Left cardiac atrium (tissue), 4 donors: ENCODE data around the gene PATL2. TPM values are rescaled to one million over a fixed set of nuclear protein-coding genes. Genes with fewer than 3 reads are reported as not detected.
"Not testable (repeated sequence)": the region's sequence is repeated elsewhere in the genome, so short reads cannot be mapped to it uniquely, and the experiment has no call there.

Source experiments
- ATAC-seq, 2 donors: fragments of 200-7000 bp; cut with Tn5 transposase; one replicate each; pipeline ENCODE4 v1.9.1; 2020; ENCODE audit warnings: mild to moderate bottlenecking in 2 of 2, moderate library complexity in 2 of 2
- DNase-seq: peaks from one replicate; pipeline ENCODE4 v3.0.0-alpha.2; 2020
- intact Hi-C, 2 donors: fragments of 100-400 bp; cut with DNase I; formaldehyde crosslinking; loops; one replicate each; pipeline versions ENCODE4 v1.14.1 to v1.15.1; 2022 to 2023
- total RNA-seq, 2 donors: library from RNA; stranded (reverse); fragmentation: NEBNext Ultra II Directional; extraction: Animal tissue kit (Norgen Biotek cat#: 25700); gene quantifications; one replicate each; pipeline ENCODE4 v1.2.1, GENCODE V29; 2021
- donor health status: DM: no; HTN: yes; CAD: no.
- donor health status: DM: no; HTN: yes; CAD: no; lungs with severe emphysema.
- donor health status: DM: yes; HTN: yes; CAD: no.
- donor health status: Dilated cardiomyopathy.

PATL2 gene
- total RNA-seq, 2 donors from 2014 or later: 4.8 to 6.8 TPM

- no peak for DNase-seq
- ATAC-seq: no peak
- intact Hi-C loops: no loop called here
Measured at GRCh38 chr15:44722011-44722410, 10.9 kb upstream of the PATL2 start.

DNA sequence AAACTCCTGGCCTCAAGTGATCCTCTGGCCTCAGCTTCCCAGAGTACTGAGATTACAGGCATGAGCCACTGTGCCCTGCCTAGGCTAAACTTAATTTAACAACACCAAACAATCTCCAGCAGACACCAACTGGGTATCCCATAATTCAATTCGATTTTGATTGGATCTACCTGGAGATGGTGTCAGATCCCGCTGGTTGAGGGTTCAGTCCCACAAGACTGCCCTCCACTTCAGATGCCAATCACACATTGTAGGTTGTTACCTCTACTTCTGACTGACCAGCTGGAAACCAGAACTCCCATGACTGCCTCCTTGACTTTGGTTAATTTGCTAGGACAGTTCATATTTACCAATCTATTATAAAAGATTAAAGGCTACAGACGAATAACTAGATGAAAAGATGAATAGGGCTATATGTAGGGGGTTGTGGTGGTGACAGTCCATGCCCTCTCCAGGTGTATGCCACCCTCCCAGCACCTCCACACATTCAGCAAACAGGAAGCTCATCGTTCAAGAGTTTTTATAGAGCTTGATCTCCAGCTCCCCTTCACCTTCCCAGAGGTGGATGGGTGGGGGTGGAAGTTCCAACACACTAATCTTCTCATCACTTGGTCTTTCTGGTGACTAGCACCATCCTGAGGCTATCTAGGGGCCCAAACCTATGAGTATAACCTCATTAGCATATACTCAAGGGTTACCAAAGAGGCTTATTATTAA lies 9.5 kb upstream of the PATL2 start:
- DNase-seq (no peak), ATAC-seq (peak in 1 of 2 donors; percentile 15)
- intact Hi-C loops: no loop called here

- intact Hi-C loops, DNase-seq: not testable (repeated sequence)
- ATAC-seq: peak in 1 of 2 donors; percentile 16
Measured at GRCh38 chr15:44720000-44720435, 8.9 kb upstream of the PATL2 start.

- ATAC-seq: peak; percentile 10 to 39
- intact Hi-C loops: no loop called here
Measured at GRCh38 chr15:44719293-44719999, 8.3 kb upstream of the PATL2 start.

DNA sequence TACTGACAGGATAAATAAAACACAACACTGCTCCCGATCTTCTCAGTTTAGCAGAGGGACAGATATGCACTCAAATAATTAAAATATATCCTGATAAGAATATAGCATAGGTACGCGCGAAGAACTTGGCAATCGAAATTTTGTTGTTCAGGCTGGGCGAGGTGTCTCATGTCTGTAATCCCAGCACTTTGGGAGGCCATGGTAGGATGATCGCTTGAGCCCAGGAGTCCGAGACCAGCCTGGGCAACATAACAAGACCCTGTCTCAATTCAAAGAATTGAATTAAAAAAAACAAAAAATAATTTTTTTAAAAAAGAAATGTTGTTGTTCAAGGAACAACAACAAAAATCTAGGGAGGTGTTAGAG lies 7.8 kb upstream of the PATL2 start:
- intact Hi-C loops: no loop called here
- ATAC-seq (no peak), DNase-seq (no peak)

More at GRCh38 chr15:44719293-44719999, 8.3 kb upstream of the PATL2 start:
- no peak for DNase-seq

GRCh38 chr15:44718180-44718926 lies 7.2 kb upstream of the PATL2 start:
- intact Hi-C loops: no loop called here
- ATAC-seq: no peak

DNA sequence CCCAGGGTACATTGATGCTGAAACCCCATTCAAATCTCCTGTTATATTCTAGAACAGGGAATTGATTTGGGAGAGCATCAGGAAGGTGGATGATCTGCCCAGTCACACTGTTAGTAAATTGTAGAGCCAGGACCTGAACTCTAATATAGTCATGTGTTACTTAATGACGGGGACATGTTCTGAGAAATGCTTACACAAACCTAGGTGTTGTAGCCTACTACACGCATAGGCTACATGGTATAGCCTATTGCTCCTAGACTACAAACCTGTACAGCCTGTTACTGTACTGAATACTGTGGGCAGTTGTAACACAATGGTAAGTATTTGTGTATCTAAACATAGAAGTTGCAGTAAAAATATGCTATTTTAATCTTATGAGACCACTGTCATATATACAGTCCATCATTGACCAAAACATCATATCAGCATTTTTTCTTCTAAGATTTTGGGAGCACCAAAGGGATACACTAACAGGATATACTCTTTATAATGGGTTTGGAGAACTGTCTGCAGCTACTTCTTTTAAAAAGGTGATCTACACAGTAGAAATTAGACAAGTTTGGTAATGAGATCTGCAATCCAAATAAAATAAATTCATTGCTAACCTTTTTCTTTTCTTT lies 6.0 kb upstream of the PATL2 start:
- intact Hi-C loops: no loop called here
- DNase-seq: no peak
- ATAC-seq: no peak

More at GRCh38 chr15:44718180-44718926, 7.2 kb upstream of the PATL2 start:
- DNase-seq: no peak

DNA sequence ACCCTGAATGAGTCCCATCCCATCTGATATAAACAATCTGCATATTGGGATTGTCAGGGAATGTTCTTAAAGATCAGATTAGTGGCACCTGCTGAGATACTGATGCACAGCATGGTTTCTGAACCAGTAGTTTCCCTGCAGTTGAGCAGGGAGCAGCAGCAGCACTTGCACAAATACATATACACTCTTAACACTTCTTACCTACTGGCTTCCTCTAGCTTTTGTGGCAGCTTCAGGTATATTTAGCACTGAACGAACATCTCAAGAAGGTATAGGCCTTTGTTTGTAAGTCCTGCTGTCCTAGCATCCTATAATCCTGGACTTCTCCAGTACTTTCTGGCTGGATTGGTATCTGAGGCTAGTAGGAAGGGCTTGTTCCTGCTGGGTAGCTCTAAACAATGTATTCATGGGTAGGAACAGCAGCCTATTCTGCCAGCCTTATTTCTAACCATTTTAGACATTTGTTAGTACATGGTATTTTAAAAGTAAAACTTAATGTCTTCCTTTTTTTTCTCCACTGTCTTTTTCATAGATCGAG lies 4.7 kb upstream of the PATL2 start:
- intact Hi-C loops: no loop called here

GRCh38 chr15:44715142-44715796 lies 4.1 kb upstream of the PATL2 start:
- intact Hi-C loops: no loop called here
- ATAC-seq (no peak), DNase-seq (no peak)

More for the DNA sequence above, 4.7 kb upstream of the PATL2 start:
- no peak for DNase-seq
- ATAC-seq: no peak

DNA sequence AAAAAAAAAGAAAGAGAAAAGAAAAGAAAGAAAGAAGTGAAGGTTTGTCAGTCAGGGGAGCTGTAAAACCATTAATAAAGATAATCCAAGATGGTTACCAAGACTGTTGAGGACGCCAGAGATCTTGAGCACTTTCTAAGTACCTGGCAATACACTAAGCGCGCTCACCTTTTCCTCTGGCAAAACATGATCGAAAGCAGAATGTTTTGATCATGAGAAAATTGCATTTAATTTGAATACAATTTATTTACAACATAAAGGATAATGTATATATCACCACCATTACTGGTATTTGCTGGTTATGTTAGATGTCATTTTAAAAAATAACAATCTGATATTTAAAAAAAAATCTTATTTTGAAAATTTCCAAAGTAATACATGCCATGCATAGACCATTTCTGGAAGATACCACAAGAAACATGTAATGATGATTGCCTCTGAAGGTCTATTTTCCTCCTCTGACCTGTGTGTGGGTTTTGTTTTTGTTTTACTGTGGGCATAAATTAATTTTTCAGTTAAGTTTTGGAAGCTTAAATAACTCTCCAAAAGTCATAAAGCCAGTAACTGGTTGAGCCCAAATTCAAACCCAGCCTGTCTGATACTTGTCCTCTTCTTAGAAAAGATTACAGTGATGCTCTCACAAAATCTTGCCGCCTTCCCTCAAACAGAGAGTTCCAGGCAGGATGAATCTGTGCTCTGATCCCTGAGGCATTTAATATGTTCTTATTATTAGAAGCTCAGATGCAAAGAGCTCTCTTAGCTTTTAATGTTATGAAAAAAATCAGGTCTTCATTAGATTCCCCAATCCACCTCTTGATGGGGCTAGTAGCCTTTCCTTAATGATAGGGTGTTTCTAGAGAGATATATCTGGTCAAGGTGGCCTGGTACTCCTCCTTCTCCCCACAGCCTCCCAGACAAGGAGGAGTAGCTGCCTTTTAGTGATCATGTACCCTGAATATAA lies 2.2 kb upstream of the PATL2 start:
- intact Hi-C loops: no loop called here
- DNase-seq (no peak), ATAC-seq (no peak)

- DNase-seq (peak; percentile 78), ATAC-seq (peak; percentile 53 to 69)
- intact Hi-C loops: loop anchor here in 1 of 2 donors (1.0 kb wide), 1 partner anchor 16 kb away; no protein-coding TSS in a partner anchor
Measured at GRCh38 chr15:44712346-44713005, 1.4 kb upstream of the PATL2 start.

GRCh38 chr15:44711743-44712345 lies 721 bp upstream of the PATL2 start:
- intact Hi-C loops: loop anchor here in 1 of 2 donors (1.0 kb wide), 2 partner anchors 16 to 49 kb away; partner anchors contain the start of gene SPG11

DNA sequence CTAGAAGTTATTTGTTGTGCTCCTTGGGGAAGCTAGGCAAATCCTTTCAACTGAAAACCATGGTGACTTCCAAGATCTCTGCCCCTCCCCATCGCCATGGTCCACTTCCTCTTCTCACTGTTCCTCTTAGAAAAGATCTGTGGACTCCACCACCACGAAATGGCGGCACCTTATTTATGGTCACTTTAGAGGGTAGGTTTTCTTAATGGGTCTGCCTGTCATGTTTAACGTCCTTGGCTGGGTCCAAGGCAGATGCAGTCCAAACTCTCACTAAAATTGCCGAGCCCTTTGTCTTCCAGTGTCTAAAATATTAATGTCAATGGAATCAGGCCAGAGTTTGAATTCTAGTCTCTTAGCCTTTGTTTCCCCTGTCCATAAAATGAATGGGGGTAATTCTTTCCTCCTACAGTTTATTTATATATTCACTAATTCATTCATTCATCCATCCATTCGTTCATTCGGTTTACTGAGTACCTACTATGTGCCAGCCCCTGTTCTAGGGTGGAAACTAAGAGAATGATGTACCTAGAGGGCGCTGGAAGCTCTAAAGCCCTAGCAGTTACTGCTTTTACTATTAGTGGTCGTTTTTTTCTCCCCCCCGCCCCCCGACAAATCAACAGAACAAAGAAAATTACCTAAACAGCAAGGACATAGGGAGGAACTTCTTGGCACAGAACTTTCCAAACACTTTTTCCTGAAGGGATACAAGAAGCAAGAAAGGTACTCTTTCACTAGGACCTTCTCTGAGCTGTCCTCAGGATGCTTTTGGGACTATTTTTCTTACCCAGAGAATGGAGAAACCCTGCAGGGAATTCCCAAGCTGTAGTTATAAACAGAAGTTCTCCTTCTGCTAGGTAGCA lies 657 bp downstream of the PATL2 start:
- no peak for ATAC-seq
- DNase-seq: peak; percentile 47
- intact Hi-C loops: loop anchor here in 1 of 2 donors (1.0 kb wide), 1 partner anchor 47 kb away; the partner anchor contains the start of gene SPG11

More at GRCh38 chr15:44711743-44712345, 721 bp upstream of the PATL2 start:
- DNase-seq (peak; percentile 54), ATAC-seq (peak; percentile 55 to 70)

DNA sequence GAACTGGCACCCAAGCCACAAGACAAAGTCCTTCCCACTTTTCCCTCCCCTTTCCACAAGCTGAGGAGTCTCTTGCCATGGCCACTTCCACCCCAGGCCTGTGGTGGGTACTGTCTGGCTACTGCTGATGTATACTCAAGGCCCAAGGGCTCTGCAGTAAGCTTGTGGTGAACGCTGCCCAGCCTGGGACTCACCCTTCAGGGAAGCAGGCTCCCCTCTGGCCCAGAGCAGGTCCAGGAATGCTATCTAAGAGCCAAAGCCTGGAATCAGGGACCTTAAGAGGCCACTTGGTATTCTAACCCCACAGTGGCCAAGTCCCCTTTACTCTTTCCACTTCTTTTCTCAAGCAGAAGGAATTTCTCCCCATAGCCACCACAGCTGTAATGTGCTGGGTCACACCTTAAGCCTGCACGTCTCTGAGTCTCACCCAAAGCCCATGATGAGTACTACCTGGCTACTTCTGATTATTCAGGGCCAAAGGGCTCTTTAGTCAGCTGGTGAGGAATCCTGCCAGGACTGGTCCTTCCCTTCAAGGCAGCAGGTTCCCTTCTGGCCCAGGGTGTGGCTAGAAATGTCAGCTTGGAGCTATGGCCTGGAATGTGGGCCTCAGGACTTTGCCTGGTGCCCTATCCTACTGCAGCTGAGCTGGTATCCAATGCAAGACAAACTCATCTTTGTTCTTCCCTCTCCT lies 4.0 kb downstream of the PATL2 start:
- ATAC-seq (no peak), DNase-seq (no peak)
- intact Hi-C loops: no loop called here

DNA sequence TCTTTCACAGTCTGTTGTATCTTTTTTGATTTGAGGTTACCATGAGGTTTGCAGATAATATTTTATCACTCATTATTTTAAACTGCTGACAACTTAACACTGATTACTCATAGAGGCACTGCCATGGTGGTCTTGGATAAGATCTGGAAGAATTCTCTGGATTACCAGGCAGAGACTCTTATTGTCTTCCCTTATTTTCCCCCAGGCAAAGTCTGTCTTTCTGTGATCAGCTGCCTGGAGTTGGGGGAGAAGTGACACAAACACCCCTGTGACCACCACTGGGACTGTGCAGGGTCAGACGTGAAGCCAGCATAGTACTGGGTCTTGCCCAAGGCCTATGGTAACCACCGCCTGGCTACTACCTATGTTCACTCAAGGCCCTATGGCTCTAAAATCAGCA lies 4.7 kb downstream of the PATL2 start:
- no peak for ATAC-seq
- DNase-seq: no peak
- intact Hi-C loops: no loop called here
